Left renal cortex interstitium (tissue), 4 donors: ENCODE results near the gene CDC42BPB. TPM values are rescaled to one million over a fixed set of nuclear protein-coding genes. Genes with fewer than 3 reads are reported as not detected.

Experiments
- DNase-seq, 4 donors: peaks; one replicate each; pipeline ENCODE4 v3.0.0-alpha.2; 2013; ENCODE audit warnings: low read depth in 4 of 4, low spot score in 2 of 4, missing footprints in 1 of 4
- polyA plus RNA-seq, 4 donors: library from polyadenylated mRNA; unstranded; fragments of 120-200 nt; gene quantifications; one replicate each; pipeline ENCODE4 v1.2.1, GENCODE V29; 2013; ENCODE audit not compliant: insufficient read length in 4 of 4

The CDC42BPB gene
- polyA plus RNA-seq, 4 donors: 71.9 to 96.1 (median 82.7) TPM

- no peak for DNase-seq
These were observed 36.8 kb downstream of the CDC42BPB start for GRCh38 chr14:103020271-103021170.

GRCh38 chr14:103019826-103020225 lies 37.5 kb downstream of the CDC42BPB start:
- no peak for DNase-seq

GRCh38 chr14:103019236-103019635 lies 38.1 kb downstream of the CDC42BPB start:
- no peak for DNase-seq

- DNase-seq: no peak
These were observed 40.8 kb downstream of the CDC42BPB start for GRCh38 chr14:103016594-103016993.

GRCh38 chr14:103016071-103016470 lies 41.3 kb downstream of the CDC42BPB start:
- DNase-seq: no peak

GRCh38 chr14:103015426-103015825 lies 41.9 kb downstream of the CDC42BPB start:
- no peak for DNase-seq

- DNase-seq: no peak
These were observed 42.7 kb downstream of the CDC42BPB start for GRCh38 chr14:103014466-103015228.

- DNase-seq: no peak
These were observed 44.3 kb downstream of the CDC42BPB start for GRCh38 chr14:103013028-103013427.

GRCh38 chr14:103009559-103009958 lies 47.8 kb downstream of the CDC42BPB start:
- no peak for DNase-seq

GRCh38 chr14:103008768-103009357 lies 48.5 kb downstream of the CDC42BPB start:
- no peak for DNase-seq

- DNase-seq: no peak
These were observed 49.2 kb downstream of the CDC42BPB start for GRCh38 chr14:103008126-103008525.

GRCh38 chr14:103007555-103007954 lies 49.8 kb downstream of the CDC42BPB start:
- no peak for DNase-seq

GRCh38 chr14:103006991-103007520 lies 50.3 kb downstream of the CDC42BPB start:
- DNase-seq: no peak

- DNase-seq: no peak
These were observed 51.2 kb downstream of the CDC42BPB start for GRCh38 chr14:103006106-103006505.

GRCh38 chr14:103003850-103004249 lies 53.5 kb downstream of the CDC42BPB start:
- no peak for DNase-seq

- DNase-seq: no peak
These were observed 54.1 kb downstream of the CDC42BPB start for GRCh38 chr14:103003351-103003615.

GRCh38 chr14:103002578-103003350 lies 54.6 kb downstream of the CDC42BPB start:
- DNase-seq: no peak

GRCh38 chr14:103001651-103002396 lies 55.5 kb downstream of the CDC42BPB start:
- no peak for DNase-seq

GRCh38 chr14:103001226-103001625 lies 56.1 kb downstream of the CDC42BPB start:
- no peak for DNase-seq
